Panc1 (cell line): ENCODE measurements around the gene LDB2. TPM values are rescaled to one million over a fixed set of nuclear protein-coding genes. Genes with fewer than 3 reads are reported as not detected.

Experiments
- ATAC-seq: fragments of 200-7000 bp; cut with Tn5 transposase; 2 replicates; pipeline ENCODE4 v1.9.1; 2020; ENCODE audit warnings: mild to moderate bottlenecking, moderate library complexity
- BruUV-seq: library from RNA; stranded (reverse); fragments of 400-500 nt; replicated peaks from 2 replicates; lab custom pipeline; 2021; lab: Mats Ljungman, UMichigan
- CTCF ChIA-PET: fragments of 300-600 bp; sonication (Branson Sonifier 250); formaldehyde crosslinking; loops from one replicate; lab custom pipeline; 2022; ENCODE audit warnings: antibody characterized with exemption; lab: Charles Lee
- POLR2A ChIA-PET: fragments of 300-600 bp; sonication (Branson Sonifier 250); formaldehyde crosslinking; loops from one replicate; lab custom pipeline; 2022; ENCODE audit warnings: antibody characterized with exemption; lab: Charles Lee
- DNase-seq: peaks from one replicate; pipeline ENCODE4 v3.0.0-alpha.2; 2010; ENCODE audit warnings: low read depth, low spot score
- H3K27ac ChIP-seq: 2 replicates; pipeline ENCODE4 v1.5.1; 2011; ENCODE audit warnings: mild to moderate bottlenecking, low read length, inconsistent platforms
- H3K27me3 ChIP-seq: fragments of 200-500 bp; sonication (Bioruptor generic); 2 replicates; pipeline ENCODE4 v1.6.0; 2014; ENCODE audit warnings: low read length, inconsistent platforms; ENCODE audit not compliant: control insufficient read depth, insufficient read depth
- H3K36me3 ChIP-seq: fragments of 200-500 bp; sonication (Bioruptor generic); 2 replicates; pipeline ENCODE4 v1.5.1; 2014; ENCODE audit warnings: inconsistent platforms, mild to moderate bottlenecking, low read length, moderate library complexity; ENCODE audit not compliant: control insufficient read depth, insufficient read depth
- H3K4me1 ChIP-seq: 2 replicates; pipeline ENCODE4 v1.5.1; 2011; ENCODE audit warnings: inconsistent platforms, mild to moderate bottlenecking, low read length, moderate library complexity; ENCODE audit not compliant: control insufficient read depth, insufficient read depth
- H3K4me3 ChIP-seq, 2 experiments: 2 replicates each; pipeline ENCODE4 v1.5.1; 2011 to 2012; ENCODE audit warnings: low read depth in 2 of 2, low read length in 2 of 2, mild to moderate bottlenecking in 2 of 2, inconsistent platforms in 1 of 2, moderate library complexity in 1 of 2
- H3K9me3 ChIP-seq: fragments of 200-500 bp; sonication (Bioruptor generic); 2 replicates; pipeline ENCODE4 v1.5.1; 2014; ENCODE audit warnings: low read depth, mild to moderate bottlenecking, inconsistent platforms, low read length, moderate library complexity; ENCODE audit not compliant: control insufficient read depth, insufficient read depth
- CTCF ChIP-seq: fragments of 450-650 bp; IDR thresholded peaks from 2 replicates; pipeline ENCODE4 v1.5.1; 2017; ENCODE audit warnings: mild to moderate bottlenecking
- POLR2AphosphoS5 ChIP-seq: IDR thresholded peaks from 2 replicates; pipeline ENCODE4 v1.6.1; 2012; ENCODE audit warnings: mild to moderate bottlenecking, low read depth, low read length, moderate library complexity
- REST ChIP-seq, 2 experiments: IDR thresholded peaks; 2 replicates each; pipeline ENCODE4 v1.6.1; 2011 to 2012; ENCODE audit warnings: low read depth in 2 of 2, control low read depth in 1 of 2, low read length in 1 of 2, mild to moderate bottlenecking in 1 of 2, moderate library complexity in 1 of 2; ENCODE audit not compliant: insufficient read depth in 1 of 2
- SIN3A ChIP-seq: IDR thresholded peaks from 2 replicates; pipeline ENCODE4 v1.6.1; 2012; ENCODE audit warnings: low read depth, mild to moderate bottlenecking, low read length, moderate library complexity, borderline replicate concordance; ENCODE audit not compliant: insufficient read depth
- TCF7L2 ChIP-seq: IDR thresholded peaks from 2 replicates; pipeline ENCODE4 v1.6.1; 2011; ENCODE audit warnings: mild to moderate bottlenecking, low read depth, low read length, inconsistent platforms
- in situ Hi-C: cut with HindIII; loops from 2 replicates; pipeline ENCODE4 v1.10.0; 2016; ENCODE audit warnings: low sequenced_read_pairs, low pct_unique_long_range_greater_than_20kb
- intact Hi-C: fragments of 100-400 bp; cut with micrococcal nuclease; formaldehyde crosslinking; loops from one replicate; pipeline ENCODE4 v1.10.0; 2022; ENCODE audit not compliant: unreplicated experiment
- total RNA-seq: library from RNA; stranded (reverse); gene quantifications from one replicate; pipeline ENCODE4 v1.2.1, GENCODE V29; 2021; ENCODE audit not compliant: unreplicated experiment

The LDB2 gene
- total RNA-seq, 1 experiment from 2014 or later = not detected

GRCh38 chr4:16503421-16504100, 394.9 kb downstream of the LDB2 start:
- H3K4me1 ChIP-seq = no peaks in the 10 kb centered on the region
- H3K4me3 ChIP-seq = no peak overlapping the region
- no peak overlapping the region for H3K27ac ChIP-seq
- H3K27me3 ChIP-seq = no peaks in the 10 kb centered on the region
- intact Hi-C loops (no loop called here), in situ Hi-C loops (no loop called here)
- no TSS peak for BruUV-seq
- no peaks in the 10 kb centered on the region for H3K36me3 ChIP-seq
- ATAC-seq (no peak), DNase-seq (no peak)
- TF ChIP-seq POLR2AphosphoS5 (no peak), REST (IDR thresholded peaks at IDR 0.05; ENCODE audit: insufficient read depth in 1 of 2, low read depth in 2 of 2, low read length in 1 of 2) (no peak), TCF7L2 (no peak), SIN3A (no peak), CTCF (no peak)
- CTCF ChIA-PET = no interaction called here
- POLR2A ChIA-PET = no interaction called here
- H3K9me3 ChIP-seq = no peaks in the 10 kb centered on the region

- H3K9me3 ChIP-seq = no peaks in the 10 kb centered on the region
- no peaks in the 10 kb centered on the region for H3K27me3 ChIP-seq
- H3K36me3 ChIP-seq = no peaks in the 10 kb centered on the region
- intact Hi-C loops = no loop called here
- H3K4me3 ChIP-seq = no peak overlapping the region
- DNase-seq = no peak
- BruUV-seq = no TSS peak
- no peak overlapping the region for H3K27ac ChIP-seq
- no peak for TF ChIP-seq CTCF
- TF ChIP-seq REST (IDR thresholded peaks at IDR 0.05; ENCODE audit: insufficient read depth in 1 of 2, low read depth in 2 of 2, low read length in 1 of 2) = no peak
- no peak for TF ChIP-seq SIN3A
- no peak for TF ChIP-seq TCF7L2
- TF ChIP-seq POLR2AphosphoS5 = no peak
- ATAC-seq = no peak
- in situ Hi-C loops = no loop called here
- CTCF ChIA-PET = no interaction called here
- POLR2A ChIA-PET = no interaction called here
- H3K4me1 ChIP-seq = no peaks in the 10 kb centered on the region
Observed at GRCh38 chr4:16498978-16499377, 399.5 kb downstream of the LDB2 start.
